Fibroblast of skin of abdomen (primary cell): Measurements from ENCODE around the gene CAPN15.

Experiments used
- DNase-seq: peaks from one replicate; pipeline ENCODE4 v3.0.0-alpha.2; 2013

CAPN15 gene

DNA sequence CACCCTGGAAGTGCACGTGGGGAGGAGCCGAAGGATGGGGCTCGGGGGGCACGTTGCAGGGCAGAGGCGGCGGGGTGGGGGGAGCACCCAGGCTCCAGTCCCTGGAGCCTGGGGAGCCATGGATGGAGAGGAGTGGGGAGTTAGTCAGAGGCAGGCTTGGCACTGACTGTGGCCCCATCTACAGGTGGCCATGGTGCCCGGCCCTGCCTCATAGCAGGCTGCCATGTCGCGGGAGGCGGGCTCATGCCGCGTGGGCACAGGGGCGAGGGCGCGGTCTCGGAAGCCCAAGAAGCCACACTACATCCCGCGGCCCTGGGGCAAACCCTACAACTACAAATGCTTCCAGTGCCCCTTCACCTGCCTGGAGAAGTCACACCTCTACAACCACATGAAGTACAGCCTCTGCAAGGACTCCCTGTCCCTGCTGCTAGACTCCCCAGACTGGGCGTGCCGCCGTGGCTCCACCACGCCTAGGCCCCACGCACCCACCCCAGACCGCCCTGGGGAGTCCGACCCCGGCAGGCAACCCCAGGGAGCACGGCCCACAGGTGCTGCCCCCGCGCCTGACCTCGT, 35.6 kb downstream of the CAPN15 start:
- DNase-seq = no peak

DNA sequence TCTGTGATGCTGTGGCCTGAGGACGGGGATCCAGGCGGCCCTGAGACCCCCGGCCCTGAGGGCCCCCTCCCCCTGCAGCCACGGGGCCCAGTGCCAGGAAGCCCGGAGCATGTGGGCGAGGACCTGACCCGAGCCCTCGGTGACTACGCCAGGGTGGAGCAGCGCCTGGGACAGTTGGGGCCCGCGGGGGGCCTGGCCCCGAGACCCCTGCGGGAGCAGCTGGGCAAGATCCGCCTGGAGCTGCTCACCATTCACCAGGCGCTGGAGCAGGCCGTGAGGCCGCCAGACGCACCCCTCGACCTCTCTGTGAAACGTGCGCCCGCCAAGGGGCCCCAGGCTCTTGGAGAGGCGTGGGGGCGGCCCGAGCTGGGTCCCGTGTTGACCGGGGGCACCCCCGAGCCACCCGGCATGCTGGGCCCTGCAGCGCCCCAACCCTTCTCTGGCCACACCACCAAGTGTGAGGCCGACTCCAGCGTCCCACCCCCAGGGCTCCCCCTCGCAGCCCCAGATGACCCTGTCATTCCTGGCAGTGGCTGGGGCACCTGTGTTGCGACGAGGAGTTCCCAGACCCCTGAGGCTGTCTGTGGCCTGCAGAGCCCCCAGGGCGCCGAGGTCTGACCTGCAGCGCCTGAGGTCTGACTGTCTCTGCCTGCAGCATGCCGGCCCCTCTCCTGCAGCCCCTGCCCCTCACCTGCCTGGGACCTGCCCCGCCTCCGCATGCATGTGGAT, 37.3 kb downstream of the CAPN15 start:
- DNase-seq = no peak

GRCh38 chr16:565419-566330, 38.2 kb downstream of the CAPN15 start:
- no peak for DNase-seq

GRCh38 chr16:566475-567372, 39.2 kb downstream of the CAPN15 start, which contains the start of gene NHLRC4:
Gene NHLRC4, plus strand, starts transcription at chr16:567005. Its CDS starts 1,043 bp downstream, at chr16:568048.
- DNase-seq = peak; percentile 33

- no peak for DNase-seq
Measured at GRCh38 chr16:567373-568256, 40.1 kb downstream of the CAPN15 start.

GRCh38 chr16:568401-569258, 41.1 kb downstream of the CAPN15 start:
- no peak for DNase-seq

GRCh38 chr16:569445-570254, 42.1 kb downstream of the CAPN15 start, which contains the start of gene PIGQ:
Gene PIGQ, plus strand, starts transcription at chr16:569968. Its CDS starts 4,107 bp downstream, at chr16:574075.
- peak; percentile 58 for DNase-seq

DNA sequence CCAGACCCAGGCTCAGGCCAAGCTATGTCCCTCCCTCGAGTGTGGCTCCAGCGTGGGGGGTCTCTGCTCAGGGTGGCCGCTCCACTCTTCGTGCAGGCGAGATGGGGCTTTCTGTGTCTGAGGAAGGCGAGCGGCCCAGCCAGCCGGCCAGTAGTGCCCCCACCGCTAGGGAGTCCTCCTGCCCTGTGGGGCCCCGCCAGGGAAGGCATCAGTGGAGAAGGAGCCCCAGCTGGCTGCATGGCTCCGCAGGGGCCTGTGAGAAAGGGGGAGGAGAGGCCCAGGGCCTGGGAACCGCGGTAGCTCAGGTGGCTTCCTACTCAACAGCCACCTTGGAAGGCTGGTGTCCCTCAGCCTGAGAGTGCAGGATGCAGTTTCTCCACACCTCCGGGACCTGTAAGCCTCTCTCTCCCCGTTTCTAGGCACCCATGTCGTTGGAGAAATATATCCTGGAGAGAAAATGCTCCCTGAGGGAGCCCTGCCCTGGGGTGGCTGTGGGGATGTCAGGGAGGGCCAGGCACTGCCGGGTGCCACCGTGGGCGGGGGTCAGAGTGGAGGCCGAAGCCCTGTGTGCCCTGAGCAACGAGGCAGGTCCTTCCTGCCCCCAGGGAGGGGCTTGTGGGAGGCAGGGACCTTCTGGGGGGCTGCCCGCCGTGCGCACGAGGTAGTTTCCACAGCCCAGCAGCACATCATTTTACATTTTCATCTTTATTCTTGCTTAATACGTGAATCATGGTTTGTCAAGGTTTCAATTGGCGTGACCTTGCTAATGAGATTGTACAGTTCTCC, 45.5 kb downstream of the CAPN15 start:
- DNase-seq = no peak

DNA sequence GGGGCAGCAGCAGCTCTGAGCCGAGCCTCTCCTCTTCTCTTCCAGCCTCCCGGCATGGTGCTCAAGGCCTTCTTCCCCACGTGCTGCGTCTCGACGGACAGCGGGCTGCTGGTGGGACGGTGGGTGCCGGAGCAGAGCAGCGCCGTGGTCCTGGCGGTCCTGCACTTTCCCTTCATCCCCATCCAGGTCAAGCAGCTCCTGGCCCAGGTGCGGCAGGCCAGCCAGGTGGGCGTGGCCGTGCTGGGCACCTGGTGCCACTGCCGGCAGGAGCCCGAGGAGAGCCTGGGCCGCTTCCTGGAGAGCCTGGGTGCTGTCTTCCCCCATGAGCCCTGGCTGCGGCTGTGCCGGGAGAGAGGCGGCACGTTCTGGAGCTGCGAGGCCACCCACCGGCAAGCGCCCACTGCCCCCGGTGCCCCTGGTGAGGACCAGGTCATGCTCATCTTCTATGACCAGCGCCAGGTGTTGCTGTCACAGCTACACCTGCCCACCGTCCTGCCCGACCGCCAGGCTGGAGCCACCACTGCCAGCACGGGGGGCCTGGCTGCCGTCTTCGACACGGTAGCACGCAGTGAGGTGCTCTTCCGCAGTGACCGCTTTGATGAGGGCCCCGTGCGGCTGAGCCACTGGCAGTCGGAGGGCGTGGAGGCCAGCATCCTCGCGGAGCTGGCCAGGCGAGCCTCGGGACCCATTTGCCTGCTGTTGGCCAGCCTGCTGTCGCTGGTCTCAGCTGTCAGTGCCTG, 46.7 kb downstream of the CAPN15 start:
- DNase-seq = no peak

DNA sequence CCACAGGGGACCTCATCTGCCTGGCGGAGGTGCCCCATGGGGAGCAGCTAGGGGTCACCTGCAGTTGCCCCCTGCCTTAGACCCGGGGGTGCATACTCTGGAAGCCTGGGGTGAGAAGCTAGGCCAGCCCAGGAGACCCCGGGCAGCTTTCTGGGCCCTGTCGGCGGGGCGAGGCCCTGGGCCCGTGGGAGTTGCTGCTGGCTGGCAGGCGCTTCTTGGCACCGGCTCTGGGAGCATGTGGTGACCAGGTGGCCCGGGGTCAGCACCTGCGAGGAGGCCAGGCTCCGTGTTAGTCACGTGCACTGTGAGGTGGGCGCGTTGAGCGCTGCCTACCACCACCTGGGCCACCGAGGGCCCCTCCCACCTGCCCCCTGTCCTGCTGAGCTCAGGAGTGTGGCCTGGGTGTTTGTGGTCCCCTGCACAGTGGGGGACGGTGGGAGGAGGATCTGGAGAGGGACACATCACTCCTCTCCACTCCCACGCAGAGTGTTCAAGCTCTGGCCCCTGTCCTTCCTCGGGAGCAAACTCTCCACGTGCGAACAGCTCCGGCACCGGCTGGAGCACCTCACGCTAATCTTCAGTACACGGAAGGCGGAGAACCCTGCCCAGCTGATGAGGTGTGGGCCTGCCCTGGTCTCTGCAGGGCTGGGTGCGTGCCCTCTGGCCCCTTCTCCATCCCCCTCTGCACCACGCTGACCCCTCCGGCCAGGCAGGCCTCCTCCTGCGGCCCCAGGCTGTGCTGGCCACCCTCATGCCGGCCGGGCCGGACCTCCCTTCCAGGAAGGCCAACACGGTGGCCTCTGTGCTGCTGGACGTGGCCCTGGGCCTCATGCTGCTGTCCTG, 48.1 kb downstream of the CAPN15 start:
- DNase-seq = no peak

- no peak for DNase-seq
Measured at GRCh38 chr16:576197-576822, 48.8 kb downstream of the CAPN15 start.

DNA sequence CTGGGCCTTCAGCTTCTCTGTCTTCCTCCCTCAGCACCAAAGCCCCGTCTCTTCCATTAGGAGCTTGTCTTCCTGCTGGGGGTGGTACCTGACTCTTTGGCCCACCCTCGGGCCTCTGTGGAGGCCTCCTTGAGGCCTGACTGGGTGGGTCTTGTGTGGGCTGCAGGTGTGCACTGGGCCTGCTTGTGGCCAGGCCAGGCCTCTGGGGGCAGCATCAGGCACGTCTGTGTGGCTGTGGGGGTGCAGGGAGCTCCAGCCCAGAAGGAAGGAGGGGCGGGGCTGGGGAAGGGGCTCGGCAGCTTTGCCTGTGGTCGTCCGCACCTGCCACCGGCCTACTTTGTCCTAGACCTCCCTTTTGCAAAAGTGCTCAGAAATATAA, 49.3 kb downstream of the CAPN15 start:
- DNase-seq = no peak

DNA sequence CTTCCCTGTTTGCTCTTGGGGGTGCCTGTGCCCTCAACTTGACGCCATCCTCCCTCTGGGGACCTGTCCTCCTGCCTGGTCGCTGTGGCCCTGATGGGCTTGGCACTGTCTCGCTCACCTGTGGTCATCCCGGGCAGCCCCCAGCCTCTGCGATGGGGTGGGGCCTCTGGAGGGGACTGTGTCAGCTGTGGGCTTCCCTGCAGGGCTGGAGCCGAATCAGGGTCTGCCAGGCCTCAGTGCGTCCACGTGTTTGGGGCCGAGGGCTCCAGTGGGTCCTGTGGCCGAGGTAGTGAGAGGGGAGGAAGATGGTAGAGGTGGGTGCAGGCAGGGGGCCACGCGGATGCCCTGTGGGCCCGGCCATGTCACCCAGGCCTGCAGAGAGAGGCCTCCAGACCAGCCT, 50.3 kb downstream of the CAPN15 start:
- DNase-seq = no peak

- DNase-seq = no peak
Measured at GRCh38 chr16:578232-578869, 50.8 kb downstream of the CAPN15 start.

DNA sequence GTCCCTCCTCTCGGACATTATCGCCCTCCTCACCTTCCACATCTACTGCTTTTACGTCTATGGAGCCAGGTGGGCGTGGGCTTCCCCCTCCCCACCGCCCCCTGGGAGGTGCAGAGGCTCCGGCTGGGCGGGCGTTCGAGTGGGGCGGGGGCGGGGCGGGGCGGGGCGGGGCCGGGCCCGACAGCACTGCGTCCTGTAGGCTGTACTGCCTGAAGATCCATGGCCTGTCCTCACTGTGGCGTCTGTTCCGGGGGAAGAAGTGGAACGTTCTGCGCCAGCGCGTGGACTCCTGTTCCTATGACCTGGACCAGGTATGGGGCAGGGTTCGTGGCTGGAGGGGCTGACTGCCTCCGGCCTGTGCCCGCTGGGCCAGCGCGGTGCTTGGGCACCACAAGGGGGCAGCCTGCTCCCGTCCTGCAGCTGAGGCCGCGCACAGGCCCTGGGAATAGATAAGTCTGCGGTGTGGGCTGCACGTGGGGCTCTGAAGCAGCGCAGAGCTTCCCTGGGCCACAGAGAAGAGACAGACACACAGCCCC, 51.4 kb downstream of the CAPN15 start:
- peak; percentile 67 for DNase-seq
